Measurements from ENCODE around the gene MYBL2. TPM values are rescaled to one million over a fixed set of nuclear protein-coding genes. Genes with fewer than 3 reads are reported as not detected.

MYBL2 gene
- total RNA-seq (2022) (113 and 125 TPM in 2 replicates), Bru-seq, nascent RNA (percentile 82 among the genes with signal in this experiment), BruChase-seq, experiment 1, labeled RNA remaining after a 6-hour chase (percentile 78 among the genes with signal in this experiment), BruChase-seq, experiment 2, labeled RNA remaining after a 2-hour chase (percentile 82 among the genes with signal in this experiment)
- long read RNA-seq, transcript MYBL2-201 (14 exons, 2,639 nt), result major isoform, 137 of 191 reads
- long read RNA-seq, partial matches to known transcripts, result 35 of 191 reads
- long read RNA-seq, other reads (novel, unspliced or antisense), result 17 of 191 reads

DNA sequence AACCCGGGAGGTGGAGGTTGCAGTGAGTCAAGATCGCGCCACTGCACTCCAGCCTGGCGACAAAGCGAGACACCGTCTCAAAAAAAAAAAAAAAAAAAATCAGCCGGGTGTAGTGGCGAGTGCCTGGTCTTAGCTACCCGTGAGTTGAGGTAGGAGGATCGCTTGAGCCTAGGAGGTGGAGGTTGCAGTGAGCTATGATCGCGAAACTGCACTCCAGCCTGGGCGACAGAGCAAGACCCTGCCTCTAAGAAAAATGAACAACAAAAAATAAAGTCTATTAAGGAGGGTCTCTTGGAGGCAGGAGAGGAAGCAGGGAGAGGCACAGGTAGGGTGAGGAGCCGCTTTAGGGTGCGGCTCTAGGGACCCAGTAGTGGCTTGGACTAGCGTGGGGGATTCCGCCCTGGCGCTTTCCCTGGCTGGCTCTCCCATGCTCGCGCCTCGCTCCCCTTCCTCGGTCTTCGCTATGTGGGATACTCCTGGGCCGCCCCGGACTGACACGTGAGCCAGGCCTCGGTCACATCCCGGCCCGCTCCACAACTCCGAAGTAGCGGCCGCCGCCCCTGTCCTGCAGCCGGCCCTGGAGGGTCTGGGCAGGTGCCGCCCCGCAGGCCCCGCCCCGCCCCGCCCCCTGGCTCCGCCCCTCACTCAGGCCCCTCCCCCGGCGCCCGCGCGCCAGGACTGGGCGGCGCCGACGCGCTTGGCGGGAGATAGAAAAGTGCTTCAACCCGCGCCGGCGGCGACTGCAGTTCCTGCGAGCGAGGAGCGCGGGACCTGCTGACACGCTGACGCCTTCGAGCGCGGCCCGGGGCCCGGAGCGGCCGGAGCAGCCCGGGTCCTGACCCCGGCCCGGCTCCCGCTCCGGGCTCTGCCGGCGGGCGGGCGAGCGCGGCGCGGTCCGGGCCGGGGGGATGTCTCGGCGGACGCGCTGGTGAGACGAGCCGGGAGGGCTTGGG is at the start of gene MYBL2:
MYBL2 (plus strand) TSS at position 739 of the 953 bp plus-strand sequence; CDS start at position 909, 170 bp downstream.
- Mint-ChIP-seq H3K4me1 (ENCODE audit: low read depth, unreplicated experiment) (peaks cover 28% of the 10 kb centered on the region), H3K9me3 (ENCODE audit: low read depth, unreplicated experiment) (no peaks in the 10 kb centered on the region), H3K36me3 (ENCODE audit: insufficient read depth, unreplicated experiment) (peaks cover 35% of the 10 kb centered on the region), H3K4me3 (ENCODE audit: low read depth, unreplicated experiment) (peak within 1 kb of the TSS; percentile 86), H3K27me3 (ENCODE audit: unreplicated experiment) (no peaks in the 10 kb centered on the region), H3K27ac (ENCODE audit: unreplicated experiment) (peak within 1 kb of the TSS; percentile 33)
- BruUV-seq (replicated peaks), result no TSS peak
- TF ChIP-seq, protein P1, sequence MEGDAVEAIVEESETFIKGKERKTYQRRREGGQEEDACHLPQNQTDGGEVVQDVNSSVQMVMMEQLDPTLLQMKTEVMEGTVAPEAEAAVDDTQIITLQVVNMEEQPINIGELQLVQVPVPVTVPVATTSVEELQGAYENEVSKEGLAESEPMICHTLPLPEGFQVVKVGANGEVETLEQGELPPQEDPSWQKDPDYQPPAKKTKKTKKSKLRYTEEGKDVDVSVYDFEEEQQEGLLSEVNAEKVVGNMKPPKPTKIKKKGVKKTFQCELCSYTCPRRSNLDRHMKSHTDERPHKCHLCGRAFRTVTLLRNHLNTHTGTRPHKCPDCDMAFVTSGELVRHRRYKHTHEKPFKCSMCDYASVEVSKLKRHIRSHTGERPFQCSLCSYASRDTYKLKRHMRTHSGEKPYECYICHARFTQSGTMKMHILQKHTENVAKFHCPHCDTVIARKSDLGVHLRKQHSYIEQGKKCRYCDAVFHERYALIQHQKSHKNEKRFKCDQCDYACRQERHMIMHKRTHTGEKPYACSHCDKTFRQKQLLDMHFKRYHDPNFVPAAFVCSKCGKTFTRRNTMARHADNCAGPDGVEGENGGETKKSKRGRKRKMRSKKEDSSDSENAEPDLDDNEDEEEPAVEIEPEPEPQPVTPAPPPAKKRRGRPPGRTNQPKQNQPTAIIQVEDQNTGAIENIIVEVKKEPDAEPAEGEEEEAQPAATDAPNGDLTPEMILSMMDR (IDR thresholded peaks at IDR 0.05; ENCODE audit: unreplicated experiment), result no peak
- intact Hi-C loops (cut with micrococcal nuclease; ENCODE audit: unreplicated experiment), result no loop called here
- DNase-seq, result peak; percentile 81
- CTCF ChIA-PET, result interaction anchor here (0.6 to 1.1 kb wide), 4 partner anchors 23 to 425 kb away, joined by 3 to 8 read pairs (median 6); no protein-coding TSS in a partner anchor

DNA sequence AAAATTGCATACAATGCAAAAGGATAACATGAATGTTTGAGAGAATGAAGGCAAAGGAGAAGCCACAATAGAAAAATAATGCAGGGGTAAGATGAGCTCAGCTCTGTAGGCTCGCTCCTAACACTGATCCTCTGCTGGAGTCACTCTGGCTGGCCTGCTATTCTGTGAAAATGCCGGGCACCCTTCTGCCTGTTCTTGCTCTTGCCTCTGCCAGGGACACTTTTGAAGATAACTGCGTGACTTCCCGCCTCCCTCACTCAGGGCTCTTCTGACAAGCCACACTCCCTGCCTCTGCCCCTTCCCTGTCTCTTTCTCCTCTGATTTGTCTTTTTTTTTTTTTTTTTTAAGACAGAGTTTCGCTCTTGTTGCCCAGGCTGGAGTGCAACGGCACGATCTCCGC is 35.3 kb upstream of the MYBL2 start:
- Mint-ChIP-seq H3K27ac (ENCODE audit: unreplicated experiment) (no peak overlapping the region), H3K36me3 (ENCODE audit: insufficient read depth, unreplicated experiment) (peaks cover 21% of the 10 kb centered on the region), H3K4me3 (ENCODE audit: low read depth, unreplicated experiment) (no peak overlapping the region), H3K4me1 (ENCODE audit: low read depth, unreplicated experiment) (peaks cover 10% of the 10 kb centered on the region), H3K9me3 (ENCODE audit: low read depth, unreplicated experiment) (no peaks in the 10 kb centered on the region), H3K27me3 (ENCODE audit: unreplicated experiment) (no peaks in the 10 kb centered on the region)
- intact Hi-C loops (cut with micrococcal nuclease; ENCODE audit: unreplicated experiment), result no loop called here
- TF ChIP-seq, protein P1 (IDR thresholded peaks at IDR 0.05; ENCODE audit: unreplicated experiment), result no peak
- CTCF ChIA-PET, result no interaction called here
- DNase-seq, result no peak
- BruUV-seq (replicated peaks), result no TSS peak

DNA sequence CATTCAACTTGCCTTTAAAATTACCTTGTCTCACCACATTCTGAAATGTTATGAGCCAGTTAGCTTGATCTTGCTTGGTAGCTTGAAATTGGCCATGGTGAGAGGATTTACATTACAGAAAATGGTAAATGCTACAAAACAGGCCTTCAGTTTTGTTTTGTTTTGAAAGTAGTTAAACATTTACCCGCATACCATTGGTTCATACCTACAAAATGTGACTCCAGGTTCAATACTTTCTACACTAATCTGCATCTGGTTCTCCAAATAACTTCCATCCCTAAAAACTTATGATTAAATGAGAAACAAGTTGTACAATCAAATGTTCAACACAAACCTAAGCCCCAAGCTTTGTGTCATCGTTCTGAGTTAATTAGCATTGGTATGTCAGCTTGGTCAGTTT is 30.5 kb upstream of the MYBL2 start:
- Mint-ChIP-seq H3K36me3 (ENCODE audit: insufficient read depth, unreplicated experiment) (peaks cover 23% of the 10 kb centered on the region), H3K27ac (ENCODE audit: unreplicated experiment) (no peak overlapping the region), H3K9me3 (ENCODE audit: low read depth, unreplicated experiment) (no peaks in the 10 kb centered on the region), H3K4me3 (ENCODE audit: low read depth, unreplicated experiment) (no peak overlapping the region), H3K4me1 (ENCODE audit: low read depth, unreplicated experiment) (peaks cover 15% of the 10 kb centered on the region), H3K27me3 (ENCODE audit: unreplicated experiment) (no peaks in the 10 kb centered on the region)
- intact Hi-C loops (cut with micrococcal nuclease; ENCODE audit: unreplicated experiment), result no loop called here
- no TSS peak for BruUV-seq (replicated peaks)
- CTCF ChIA-PET, result interaction anchor here (0.7 to 1.0 kb wide), 2 partner anchors 9 to 114 kb away, joined by 4 to 8 read pairs; no protein-coding TSS in a partner anchor
- TF ChIP-seq, protein P1 (IDR thresholded peaks at IDR 0.05; ENCODE audit: unreplicated experiment), result no peak
- DNase-seq, result no peak

DNA sequence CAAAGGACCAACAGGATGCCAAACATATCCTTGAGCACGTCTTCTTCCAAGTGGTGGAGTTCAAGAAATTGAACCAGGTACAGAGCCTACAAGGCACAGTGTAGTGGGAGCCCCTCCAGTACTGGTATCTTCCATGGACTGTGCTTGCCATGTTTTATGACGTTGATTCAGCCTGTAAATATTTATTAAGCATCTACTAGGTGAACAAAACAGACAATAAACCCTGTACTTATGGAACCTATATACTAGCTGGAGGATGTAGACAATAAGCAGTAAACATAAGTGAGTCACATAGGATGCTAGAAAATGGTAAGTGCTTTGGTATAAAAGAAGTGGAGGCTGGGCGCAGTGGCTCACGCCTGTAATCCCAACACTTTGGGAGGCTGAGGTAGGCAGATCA is 24.4 kb upstream of the MYBL2 start:
- no peaks in the 10 kb centered on the region for H3K4me1 Mint-ChIP-seq (ENCODE audit: low read depth, unreplicated experiment)
- intact Hi-C loops (cut with micrococcal nuclease; ENCODE audit: unreplicated experiment), result no loop called here
- no TSS peak for BruUV-seq (replicated peaks)
- peaks cover 32% of the 10 kb centered on the region for H3K36me3 Mint-ChIP-seq (ENCODE audit: insufficient read depth, unreplicated experiment)
- CTCF ChIA-PET, result no interaction called here
- no peak for DNase-seq
- no peak overlapping the region for H3K27ac Mint-ChIP-seq (ENCODE audit: unreplicated experiment)
- TF ChIP-seq, protein P1 (IDR thresholded peaks at IDR 0.05; ENCODE audit: unreplicated experiment), result no peak
- H3K4me3 Mint-ChIP-seq (ENCODE audit: low read depth, unreplicated experiment), result no peak overlapping the region
- H3K9me3 Mint-ChIP-seq (ENCODE audit: low read depth, unreplicated experiment), result no peaks in the 10 kb centered on the region
- H3K27me3 Mint-ChIP-seq (ENCODE audit: unreplicated experiment), result no peaks in the 10 kb centered on the region

All from Calu3 (cell line).